MCF 10A (cell line): ENCODE results near the gene TCEANC2. TPM values are rescaled to one million over a fixed set of nuclear protein-coding genes. Genes with fewer than 3 reads are reported as not detected.
A peak's percentile ranks its signal among the peaks of the same experiment; 100 is the strongest.

Experiments
- BruUV-seq: library from RNA; stranded (reverse); fragments of 400-500 nt; replicated peaks from 2 replicates; lab custom pipeline; 2021; lab: Mats Ljungman, UMichigan
- CTCF ChIA-PET: fragments of 300-600 bp; sonication (Branson Sonifier 250); formaldehyde crosslinking; extraction: SDS; loops from one replicate; lab custom pipeline; 2021; ENCODE audit warnings: antibody characterized with exemption, inconsistent platforms; lab: Yijun Ruan, JAX
- POLR2A ChIA-PET: fragments of 300-600, 350-650 bp; sonication (Branson Sonifier 250); formaldehyde crosslinking; extraction: SDS; loops from one replicate; lab custom pipeline; 2020; ENCODE audit warnings: antibody characterized with exemption, inconsistent platforms; lab: Yijun Ruan, JAX
- DNase-seq: peaks from one replicate; pipeline ENCODE4 v3.0.0-alpha.2; 2018; ENCODE audit not compliant: unreplicated experiment
- H3K27ac Mint-ChIP-seq: one replicate; pipeline ENCODE4 v1.8.0; 2022; ENCODE audit warnings: mild to moderate bottlenecking, low read depth, mixed read lengths; ENCODE audit not compliant: unreplicated experiment
- H3K27me3 Mint-ChIP-seq: one replicate; pipeline ENCODE4 v1.8.0; 2022; ENCODE audit warnings: mixed read lengths; ENCODE audit not compliant: insufficient read depth, unreplicated experiment
- H3K36me3 Mint-ChIP-seq: one replicate; pipeline ENCODE4 v1.8.0; 2022; ENCODE audit warnings: mild to moderate bottlenecking, moderate library complexity, mixed read lengths; ENCODE audit not compliant: insufficient read depth, unreplicated experiment
- H3K4me1 Mint-ChIP-seq: one replicate; pipeline ENCODE4 v1.8.0; 2022; ENCODE audit warnings: mixed read lengths; ENCODE audit not compliant: insufficient read depth, unreplicated experiment
- H3K4me3 Mint-ChIP-seq: one replicate; pipeline ENCODE4 v1.8.0; 2022; ENCODE audit warnings: mild to moderate bottlenecking, moderate library complexity, mixed read lengths; ENCODE audit not compliant: unreplicated experiment
- H3K9me3 Mint-ChIP-seq: one replicate; pipeline ENCODE4 v1.8.0; 2022; ENCODE audit warnings: mixed read lengths; ENCODE audit not compliant: unreplicated experiment
- intact Hi-C: fragments of 100-400 bp; cut with micrococcal nuclease; formaldehyde crosslinking; loops from 2 replicates; pipeline ENCODE4 v1.14.1; 2022
- total RNA-seq: library from RNA; stranded (reverse); gene quantifications from 2 replicates; pipeline ENCODE4 v1.2.3, GENCODE V29; 2022
- TF ChIP-seq, protein P1 (sequence below): fragments of 200-600 bp; IDR thresholded peaks from one replicate; pipeline ENCODE4 v1.8.0; 2022; ENCODE audit warnings: antibody characterized with exemption, mild to moderate bottlenecking; ENCODE audit not compliant: unreplicated experiment

The TCEANC2 gene
- total RNA-seq, 1 experiment from 2014 or later: 3.6 TPM

DNA sequence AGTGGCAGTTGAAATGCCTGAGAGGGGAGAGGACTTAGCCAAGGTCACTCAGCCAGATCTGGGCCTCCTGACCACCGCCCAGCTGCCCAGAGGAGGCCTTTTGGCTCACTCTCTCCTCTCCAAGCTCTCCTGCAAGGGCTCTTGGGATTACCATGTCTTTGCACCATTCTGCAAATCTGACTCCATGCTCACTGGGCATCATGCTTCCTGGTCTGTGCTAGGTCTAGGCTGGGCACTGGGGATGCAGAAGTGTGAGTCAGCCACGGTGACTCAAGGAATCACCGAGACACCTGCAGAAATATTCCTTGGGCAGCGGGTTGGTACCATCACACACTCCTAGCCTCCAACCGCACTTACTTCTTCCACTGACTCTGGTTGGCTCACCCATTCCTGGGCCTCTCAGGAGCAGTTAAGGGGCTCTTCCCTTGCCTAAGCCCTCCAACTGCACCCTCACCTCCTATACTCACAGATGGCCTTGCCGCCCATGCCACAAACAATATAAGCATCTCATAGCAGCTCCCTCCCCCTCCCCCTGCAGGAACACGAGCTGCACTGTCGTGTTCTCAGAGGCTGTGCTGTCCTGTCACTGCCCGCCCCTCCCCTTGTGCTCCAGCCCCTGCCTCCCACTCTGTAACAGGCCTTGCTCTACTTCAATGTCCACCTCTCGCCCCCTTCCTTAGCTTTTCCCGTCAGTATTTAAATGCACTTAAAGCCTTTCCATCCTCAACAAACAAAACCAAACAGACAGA is 64.6 kb downstream of the TCEANC2 start:
- intact Hi-C loops: loop anchor here (10.0 kb wide), 1 partner anchor 157 kb away; no protein-coding TSS in a partner anchor
- Mint-ChIP-seq H3K4me3 (no peak overlapping the region), H3K27ac (no peak overlapping the region), H3K36me3 (no peaks in the 10 kb centered on the region), H3K9me3 (no peaks in the 10 kb centered on the region), H3K27me3 (no peaks in the 10 kb centered on the region), H3K4me1 (no peaks in the 10 kb centered on the region)
- TF ChIP-seq, protein P1, sequence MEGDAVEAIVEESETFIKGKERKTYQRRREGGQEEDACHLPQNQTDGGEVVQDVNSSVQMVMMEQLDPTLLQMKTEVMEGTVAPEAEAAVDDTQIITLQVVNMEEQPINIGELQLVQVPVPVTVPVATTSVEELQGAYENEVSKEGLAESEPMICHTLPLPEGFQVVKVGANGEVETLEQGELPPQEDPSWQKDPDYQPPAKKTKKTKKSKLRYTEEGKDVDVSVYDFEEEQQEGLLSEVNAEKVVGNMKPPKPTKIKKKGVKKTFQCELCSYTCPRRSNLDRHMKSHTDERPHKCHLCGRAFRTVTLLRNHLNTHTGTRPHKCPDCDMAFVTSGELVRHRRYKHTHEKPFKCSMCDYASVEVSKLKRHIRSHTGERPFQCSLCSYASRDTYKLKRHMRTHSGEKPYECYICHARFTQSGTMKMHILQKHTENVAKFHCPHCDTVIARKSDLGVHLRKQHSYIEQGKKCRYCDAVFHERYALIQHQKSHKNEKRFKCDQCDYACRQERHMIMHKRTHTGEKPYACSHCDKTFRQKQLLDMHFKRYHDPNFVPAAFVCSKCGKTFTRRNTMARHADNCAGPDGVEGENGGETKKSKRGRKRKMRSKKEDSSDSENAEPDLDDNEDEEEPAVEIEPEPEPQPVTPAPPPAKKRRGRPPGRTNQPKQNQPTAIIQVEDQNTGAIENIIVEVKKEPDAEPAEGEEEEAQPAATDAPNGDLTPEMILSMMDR: no peak
- POLR2A ChIA-PET: no interaction called here
- DNase-seq: peak; percentile 53
- CTCF ChIA-PET: interaction anchor here (0.9 to 2.0 kb wide), 2 partner anchors 8 to 371 kb away, joined by 4 to 9 read pairs; no protein-coding TSS in a partner anchor
- no TSS peak for BruUV-seq

DNA sequence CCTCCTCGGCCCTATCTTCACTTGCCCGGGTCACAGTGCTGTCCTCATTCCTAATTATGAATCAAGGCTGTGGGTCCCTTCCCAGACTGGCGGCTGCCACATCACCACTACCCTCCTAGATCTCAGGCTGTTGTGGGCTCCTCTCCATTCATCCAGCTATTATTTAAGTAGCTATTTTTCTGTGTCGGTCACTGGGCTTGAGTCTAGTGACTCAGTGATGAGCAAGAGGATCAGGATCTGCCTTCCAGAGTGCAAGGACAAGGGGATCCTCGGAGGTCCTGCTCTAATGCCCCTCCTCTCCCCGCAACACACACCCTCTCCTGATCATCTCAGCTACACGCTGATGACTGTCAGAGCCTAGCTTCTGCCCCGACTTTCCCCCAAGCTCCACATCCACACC is 65.3 kb downstream of the TCEANC2 start:
- H3K36me3 Mint-ChIP-seq: no peaks in the 10 kb centered on the region
- no peak for DNase-seq

DNA sequence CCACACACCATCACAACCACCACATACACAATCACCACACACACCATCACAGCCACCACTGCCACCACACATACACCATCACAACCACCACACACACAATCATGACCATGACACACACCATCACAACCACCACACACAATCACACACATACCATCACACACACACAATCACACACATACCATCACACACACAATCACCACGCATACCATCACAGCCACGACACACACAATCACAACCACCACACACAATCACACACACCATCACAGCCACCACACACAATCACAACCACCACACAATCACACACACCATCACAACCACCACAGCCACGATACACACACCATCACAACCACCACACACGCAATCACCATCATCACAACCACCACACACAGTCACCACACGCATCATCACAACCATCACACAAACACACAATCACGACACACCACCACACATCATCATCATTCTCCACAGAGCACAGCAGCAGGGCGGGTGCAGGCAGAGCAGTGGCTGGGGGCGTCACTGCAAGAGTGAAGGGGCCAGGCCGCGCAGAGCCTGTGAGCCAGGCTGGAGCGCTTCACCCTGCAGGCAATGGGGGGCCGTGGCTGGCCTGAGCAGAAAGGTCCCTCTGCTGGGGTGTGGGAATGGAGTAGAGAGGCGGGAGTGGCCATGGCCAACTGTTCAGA is 66.8 kb downstream of the TCEANC2 start:
- H3K27me3 Mint-ChIP-seq: no peaks in the 10 kb centered on the region
- DNase-seq: no peak
- CTCF ChIA-PET: no interaction called here
- H3K27ac Mint-ChIP-seq: no peak overlapping the region
- H3K4me3 Mint-ChIP-seq: no peak overlapping the region
- no TSS peak for BruUV-seq
- intact Hi-C loops: loop anchor here (2.0 kb wide), 1 partner anchor 369 kb away; no protein-coding TSS in a partner anchor
- H3K36me3 Mint-ChIP-seq: no peaks in the 10 kb centered on the region
- TF ChIP-seq, protein P1: no peak
- POLR2A ChIA-PET: interaction anchor here (1.6 kb wide), 1 partner anchor 9 kb away, joined by 4 read pairs; no protein-coding TSS in a partner anchor
- no peaks in the 10 kb centered on the region for H3K9me3 Mint-ChIP-seq
- no peaks in the 10 kb centered on the region for H3K4me1 Mint-ChIP-seq

More for the DNA sequence above, 65.3 kb downstream of the TCEANC2 start:
- Mint-ChIP-seq H3K27me3 (no peaks in the 10 kb centered on the region), H3K9me3 (no peaks in the 10 kb centered on the region), H3K4me3 (no peak overlapping the region), H3K27ac (no peak overlapping the region), H3K4me1 (no peaks in the 10 kb centered on the region)
- CTCF ChIA-PET: interaction anchor here (2.0 kb wide), 1 partner anchor 371 kb away, joined by 9 read pairs; no protein-coding TSS in a partner anchor
- POLR2A ChIA-PET: interaction anchor here (0.7 kb wide), 1 partner anchor 371 kb away, joined by 3 read pairs; no protein-coding TSS in a partner anchor
- intact Hi-C loops: loop anchor here (10.0 kb wide), 1 partner anchor 156 kb away; no protein-coding TSS in a partner anchor
- TF ChIP-seq, protein P1: no peak
- BruUV-seq: no TSS peak
